Forelimb muscle (tissue), 1 donor: ENCODE measurements around the gene PLCG1. TPM values are rescaled to one million over a fixed set of nuclear protein-coding genes. Genes with fewer than 3 reads are reported as not detected.

Experiments used
- DNase-seq: peaks from one replicate; pipeline ENCODE4 v3.0.0-alpha.2; 2013; ENCODE audit warnings: low read depth
- polyA plus RNA-seq: library from polyadenylated mRNA; unstranded; fragments of 120-200 nt; gene quantifications from one replicate; pipeline ENCODE4 v1.2.1, GENCODE V29; 2013; ENCODE audit not compliant: insufficient read length

Gene PLCG1
- polyA plus RNA-seq, 1 donor = 91.2 TPM

DNA sequence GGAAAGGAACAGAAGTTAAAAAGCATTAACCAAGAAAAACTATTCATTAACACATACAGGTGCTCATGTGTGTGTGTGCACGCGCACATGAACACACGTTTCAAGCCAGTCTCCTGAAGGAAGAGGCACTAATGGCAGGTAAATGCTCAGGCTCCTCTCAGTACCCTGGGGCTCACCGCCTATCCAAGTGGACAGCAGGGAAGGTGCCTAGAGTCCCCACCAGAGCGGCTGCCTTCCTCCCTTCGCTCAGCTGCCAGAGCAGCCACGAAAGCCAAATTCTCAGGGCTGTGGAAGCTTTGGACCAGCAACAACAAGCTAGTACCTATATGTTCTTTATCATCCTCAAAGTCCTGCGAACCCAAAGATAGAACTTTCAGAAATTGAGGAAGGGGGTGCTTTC is 42.6 kb downstream of the PLCG1 start:
- no peak for DNase-seq

- DNase-seq = no peak
Measured at GRCh38 chr20:41180599-41181333, 43.4 kb downstream of the PLCG1 start.

DNA sequence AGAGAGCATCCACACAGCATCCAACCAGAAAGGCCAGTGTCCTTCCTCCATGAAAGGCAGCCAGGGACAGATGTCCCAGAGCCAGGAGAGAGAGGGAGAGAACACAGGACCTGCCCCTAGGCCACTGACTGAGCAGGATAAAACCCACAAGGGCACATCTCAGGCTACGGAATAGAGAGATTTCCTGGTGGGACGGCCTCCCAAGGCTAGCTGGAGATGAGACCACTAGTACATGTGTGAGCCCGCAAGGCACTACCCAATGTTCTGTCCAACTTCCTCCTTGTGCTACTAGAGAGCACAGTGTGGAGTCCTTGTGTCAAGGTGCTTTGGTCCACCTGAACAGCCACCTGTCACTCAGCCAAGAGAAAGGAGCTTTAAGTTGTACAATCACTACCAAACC is 44.2 kb downstream of the PLCG1 start:
- no peak for DNase-seq

DNA sequence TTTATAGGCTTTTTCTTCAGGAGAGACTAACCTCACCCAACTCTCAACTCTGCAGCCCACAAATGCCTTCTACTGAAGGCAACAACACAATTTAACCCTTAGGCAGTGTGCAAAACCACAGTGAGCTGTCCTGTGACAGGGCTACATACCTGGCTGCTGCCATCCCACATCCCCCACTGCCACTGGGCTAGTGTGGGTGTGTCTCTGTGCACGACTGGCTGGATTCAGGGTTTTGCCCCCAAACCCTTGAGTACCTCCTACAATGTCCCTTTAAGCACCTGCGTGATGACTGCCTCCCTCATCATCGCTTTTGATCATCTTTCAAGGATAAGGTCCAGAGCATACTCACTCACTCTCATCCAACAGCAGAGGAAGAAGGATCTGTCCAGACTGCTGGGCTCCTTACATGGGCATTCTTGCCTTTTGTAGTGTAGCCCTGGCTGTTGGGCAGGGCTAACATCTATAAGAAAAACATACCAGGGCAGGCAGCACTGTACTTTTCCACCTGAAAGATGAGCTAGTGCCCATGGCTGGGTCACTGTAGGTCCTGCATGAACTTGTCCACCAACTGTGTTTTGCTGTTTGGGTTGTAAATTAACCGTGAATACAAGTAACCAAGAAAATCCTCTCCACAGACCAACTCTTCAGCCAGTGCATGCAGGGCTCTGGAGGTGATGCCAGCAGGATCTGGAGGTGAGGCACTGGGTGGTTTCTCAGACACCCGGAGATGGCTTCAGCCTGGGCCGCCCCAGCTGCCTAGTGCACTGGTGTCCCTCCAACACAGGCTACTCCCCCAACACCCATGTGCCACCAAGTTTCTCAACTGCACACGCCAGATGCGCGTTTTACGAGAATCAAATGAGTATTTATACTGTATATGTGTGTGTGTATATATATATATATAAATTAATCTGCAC is 45.2 kb downstream of the PLCG1 start:
- no peak for DNase-seq

- DNase-seq = no peak
Measured at GRCh38 chr20:41183391-41183790, 46.0 kb downstream of the PLCG1 start.

DNA sequence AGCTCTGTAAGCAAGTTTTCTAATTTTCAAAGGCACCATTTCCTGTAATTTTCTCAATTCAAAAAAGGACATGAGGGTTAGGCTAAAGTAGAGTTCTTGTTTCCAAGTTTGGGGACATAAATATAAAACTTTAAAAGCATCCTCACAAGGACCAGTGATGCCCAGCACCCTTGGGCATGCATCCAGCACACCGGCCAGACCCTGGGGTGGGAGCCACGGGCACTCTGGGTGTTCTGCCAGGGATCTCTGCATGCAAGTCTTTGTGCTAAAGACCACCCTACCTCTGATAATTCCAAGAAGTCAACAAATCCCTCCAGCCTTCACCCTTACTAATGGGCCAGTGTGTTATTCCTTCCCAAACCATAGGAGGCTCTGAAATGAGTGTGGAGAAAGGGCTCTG is 46.5 kb downstream of the PLCG1 start:
- no peak for DNase-seq

- DNase-seq = no peak
Measured at GRCh38 chr20:41185013-41185757, 47.8 kb downstream of the PLCG1 start.

- DNase-seq = no peak
Measured at GRCh38 chr20:41187668-41188067, 50.3 kb downstream of the PLCG1 start.

DNA sequence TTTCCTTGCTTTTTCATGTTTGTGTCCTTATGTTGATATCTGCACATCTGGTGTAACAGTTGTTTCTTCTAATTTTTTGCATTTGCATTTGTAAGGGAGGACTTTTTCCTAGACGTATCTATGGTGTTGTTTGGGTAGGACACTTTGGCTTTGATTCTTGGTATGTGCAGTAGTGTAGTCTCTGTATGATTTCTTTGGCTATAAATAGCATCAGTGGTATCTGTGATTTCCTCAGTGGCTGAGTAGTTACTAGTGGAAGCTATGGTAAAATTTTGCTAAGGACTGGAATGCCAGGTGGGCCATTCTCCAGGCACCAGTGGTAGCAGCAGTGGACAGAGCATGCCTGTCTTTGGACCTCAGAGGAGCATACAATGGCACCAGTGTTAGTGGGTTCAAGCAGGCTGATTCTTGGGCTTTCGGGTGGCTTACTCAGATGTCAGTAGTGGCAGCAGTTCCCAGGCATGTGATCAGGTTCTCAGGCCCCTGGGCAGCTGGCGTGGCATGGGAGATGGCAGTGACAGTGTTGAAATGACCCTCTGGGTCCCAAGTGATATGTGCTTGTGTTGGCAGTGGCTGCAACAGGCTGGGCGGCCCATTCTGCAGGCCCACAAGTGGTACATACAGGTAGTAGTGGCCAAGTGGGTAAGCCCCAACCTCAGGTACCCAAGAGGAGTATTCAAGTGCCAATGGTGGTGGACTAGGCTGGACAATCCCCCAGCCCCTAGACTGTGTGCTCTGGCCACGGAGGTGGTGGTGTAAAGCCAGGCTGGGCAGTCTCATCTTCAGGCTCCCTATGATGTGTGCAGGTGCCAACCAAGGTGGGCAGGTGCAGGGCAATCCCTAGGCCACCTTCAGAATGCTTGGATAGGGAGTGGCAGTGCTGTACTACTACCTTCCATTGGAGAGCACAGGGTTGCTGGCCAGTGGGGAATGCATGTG is 54.5 kb downstream of the PLCG1 start:
- DNase-seq = no peak

GRCh38 chr20:41192575-41192974 is 55.2 kb downstream of the PLCG1 start:
- no peak for DNase-seq

DNA sequence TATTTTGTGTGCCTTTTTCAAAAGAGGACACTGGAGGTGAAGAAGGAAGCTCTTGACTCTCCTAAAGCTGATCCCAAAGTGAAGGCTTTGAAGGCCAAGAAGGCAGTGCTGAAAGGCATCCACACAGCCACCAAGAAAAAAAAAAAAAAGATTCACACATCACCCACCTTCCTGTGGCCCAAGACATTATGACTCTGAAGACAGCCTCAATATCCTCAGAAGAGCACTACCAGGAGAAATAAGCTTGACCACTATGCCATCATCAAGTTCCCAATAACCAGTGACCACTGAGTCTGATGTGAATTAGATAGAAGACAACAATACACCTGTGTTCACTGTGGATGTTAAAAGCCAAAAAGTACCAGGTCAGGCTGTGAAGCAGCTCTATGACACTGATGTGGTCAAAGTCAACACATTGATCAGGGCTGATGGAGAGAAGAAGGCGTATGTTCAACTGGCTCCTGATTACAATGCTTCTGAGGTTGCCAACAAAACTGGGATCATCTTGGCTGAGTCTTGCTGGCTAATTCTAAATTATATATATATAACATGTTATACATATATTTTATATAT is 59.4 kb downstream of the PLCG1 start:
- no peak for DNase-seq

GRCh38 chr20:41198443-41198842 is 61.1 kb downstream of the PLCG1 start:
- DNase-seq = no peak

- no peak for DNase-seq
Measured at GRCh38 chr20:41200446-41201202, 63.3 kb downstream of the PLCG1 start.

- DNase-seq = no peak
Measured at GRCh38 chr20:41201760-41202159, 64.4 kb downstream of the PLCG1 start.

- DNase-seq = no peak
Measured at GRCh38 chr20:41202426-41202825, 65.1 kb downstream of the PLCG1 start.

GRCh38 chr20:41203660-41204059 is 66.3 kb downstream of the PLCG1 start:
- no peak for DNase-seq

GRCh38 chr20:41204304-41205265 is 67.2 kb downstream of the PLCG1 start:
- DNase-seq = no peak

- DNase-seq = no peak
Measured at GRCh38 chr20:41205313-41205712, 68.0 kb downstream of the PLCG1 start.
